Activated T-cell treated with anti-CD3 and anti-CD28 coated beads for 48 hours (primary cell): ENCODE measurements around the gene KRTAP10-3.

Experiments used
- DNase-seq: peaks from one replicate; pipeline ENCODE4 v3.0.0-alpha.2; 2020; ENCODE audit warnings: low read depth

The KRTAP10-3 gene

DNA sequence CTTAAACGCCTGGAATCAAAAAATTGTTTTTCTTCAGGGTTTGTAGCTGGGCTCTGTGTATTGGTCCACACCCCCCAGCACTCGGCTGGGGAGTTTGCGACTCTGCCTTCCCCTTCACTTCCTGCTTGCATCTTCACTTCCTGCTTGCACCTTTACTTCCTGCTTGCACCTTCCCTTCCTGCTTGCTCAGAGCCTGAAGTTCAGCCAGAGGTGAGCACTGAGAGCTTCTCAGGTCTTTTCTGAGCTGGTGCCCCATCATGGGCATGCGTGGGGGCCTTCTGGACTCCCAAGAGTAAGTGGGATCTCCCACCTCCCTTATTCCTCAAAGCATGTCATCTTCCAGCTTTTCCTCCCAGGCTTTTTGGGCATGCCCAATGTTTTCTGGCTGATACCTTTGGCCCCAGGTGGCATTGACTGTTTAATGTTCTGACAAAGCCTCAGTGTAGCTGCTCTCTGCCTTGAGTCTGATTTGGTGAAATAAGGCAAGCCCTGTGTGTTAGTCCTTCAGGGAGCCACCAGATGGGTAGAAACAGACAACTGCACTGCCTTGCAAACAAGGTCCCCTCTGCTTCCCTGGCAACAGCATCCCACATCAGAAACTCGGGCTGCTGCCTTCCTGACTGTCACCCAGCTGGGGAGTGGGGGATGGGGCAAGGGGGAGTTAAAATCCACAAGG lies 10.8 kb downstream of the KRTAP10-3 start:
- DNase-seq: no peak

DNA sequence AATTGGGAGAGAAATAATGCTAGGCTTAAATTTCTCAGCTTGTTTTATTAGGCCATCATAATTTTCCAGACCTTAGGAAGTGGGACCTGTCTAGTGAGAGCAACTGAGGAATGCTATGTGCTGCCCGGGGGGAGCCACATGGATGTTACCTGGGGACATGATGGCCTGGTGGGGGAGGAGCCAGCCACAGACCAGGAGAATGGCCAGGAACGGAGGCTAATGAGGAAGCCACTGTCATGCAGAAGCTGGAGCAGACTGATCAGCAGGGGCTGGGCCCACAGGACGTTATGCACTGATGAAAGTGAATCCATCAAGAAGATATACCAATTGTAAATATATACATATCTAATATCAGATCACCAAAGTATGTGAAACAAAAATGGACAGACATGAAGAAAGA lies 14.0 kb downstream of the KRTAP10-3 start:
- DNase-seq: no peak

DNA sequence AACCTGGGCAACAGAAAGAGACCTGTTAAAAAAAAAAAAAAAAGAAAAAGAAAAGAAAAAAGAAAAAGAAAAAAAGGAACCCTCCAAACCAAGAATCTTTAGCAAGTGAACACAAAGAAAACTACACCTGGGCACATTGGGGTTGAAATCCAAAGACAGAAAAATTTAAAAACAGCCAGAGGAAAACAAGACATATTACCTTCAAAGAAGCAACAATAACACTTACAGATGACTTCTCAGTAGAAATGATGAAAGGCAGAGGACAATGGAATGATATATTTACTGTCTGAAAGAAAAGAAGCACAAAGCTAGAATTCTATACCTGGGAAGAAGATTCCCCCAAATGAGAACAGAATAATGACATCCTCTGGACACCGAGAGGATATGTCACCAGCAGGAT lies 15.9 kb downstream of the KRTAP10-3 start:
- DNase-seq: no peak

DNA sequence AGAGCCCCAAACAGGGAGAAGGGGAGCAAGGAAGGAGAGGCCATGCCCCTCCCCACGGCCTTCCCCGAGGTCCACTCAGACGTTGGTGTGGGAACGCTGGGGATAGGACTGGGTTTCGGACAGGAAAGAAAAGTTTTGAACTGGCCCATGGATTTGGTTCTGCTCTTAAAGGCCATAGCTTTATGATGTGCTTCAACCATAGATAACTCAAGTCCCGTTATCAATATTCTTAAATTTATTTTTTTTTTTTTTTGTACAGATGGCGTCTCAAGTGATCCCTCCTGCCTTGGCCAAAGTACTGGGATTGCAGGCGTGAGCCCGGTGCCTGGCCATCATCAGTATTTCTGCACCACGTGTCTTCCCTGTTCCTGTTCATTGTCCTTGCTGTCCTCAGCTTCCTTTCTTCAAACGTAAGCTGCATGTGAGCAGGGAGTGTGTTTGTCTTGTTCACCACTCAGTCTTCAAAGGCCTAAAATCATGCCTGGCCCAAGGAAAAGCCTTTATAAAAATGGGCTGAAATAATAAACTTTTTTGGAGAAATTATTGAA lies 17.8 kb downstream of the KRTAP10-3 start:
- no peak for DNase-seq

DNA sequence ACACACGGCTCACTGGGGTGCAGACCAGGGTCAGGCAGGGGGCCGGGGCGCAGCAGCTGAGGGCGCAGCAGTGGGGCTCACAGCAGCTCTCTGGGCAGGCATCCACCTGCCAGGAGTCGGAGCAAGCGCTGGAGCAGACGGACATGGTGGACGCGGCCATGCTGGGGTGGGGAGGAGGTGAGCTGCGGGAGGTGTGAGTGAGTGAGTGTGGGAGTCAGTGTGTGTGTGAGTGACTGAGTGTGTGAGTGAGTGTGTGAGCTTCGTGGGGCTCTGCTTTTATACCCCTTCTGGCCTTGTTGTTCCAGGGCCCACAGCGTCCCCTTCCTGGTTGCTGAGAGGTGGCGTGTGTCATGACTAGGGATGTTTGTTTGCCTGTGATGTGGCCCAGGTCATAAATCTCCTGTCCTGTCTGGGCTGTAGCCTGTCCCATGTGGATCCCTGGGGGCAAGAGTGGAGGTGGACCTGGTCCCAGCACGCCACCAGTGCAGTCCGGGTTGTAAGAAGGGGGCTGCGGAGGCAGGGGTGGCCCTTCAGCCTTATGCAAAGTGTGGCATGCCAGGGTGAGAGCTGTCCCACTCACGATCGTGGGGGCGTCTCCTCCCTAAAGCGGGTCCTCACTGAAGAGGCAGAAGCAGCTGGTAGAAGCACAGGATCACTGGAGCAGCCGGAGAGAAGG lies 18.5 kb downstream of the KRTAP10-3 start, which contains the start of gene KRTAP10-1:
KRTAP10-1 (minus strand) TSS at position 205 of the 676 bp plus-strand sequence; CDS start at position 160, 45 bp downstream.
- DNase-seq: no peak

DNA sequence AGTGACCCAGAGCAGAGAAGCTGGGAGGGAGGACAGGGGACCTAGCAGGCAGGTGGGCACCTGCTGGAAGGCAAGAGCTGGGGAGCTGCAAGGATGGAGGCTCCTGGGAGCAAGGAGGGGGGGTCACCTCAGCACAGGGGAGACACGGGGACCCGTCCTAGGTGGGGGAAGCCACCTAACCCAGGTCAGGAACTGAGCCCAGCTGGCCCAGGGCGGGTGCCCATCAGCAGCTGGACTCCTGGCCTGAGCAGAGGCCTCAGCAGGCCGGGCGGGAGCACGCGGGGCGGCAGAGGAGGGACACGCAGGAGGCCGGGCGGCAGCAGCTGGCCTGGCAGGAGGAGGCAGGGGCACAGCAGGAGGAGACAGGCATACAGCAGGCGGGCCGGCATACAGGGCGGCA lies 19.5 kb downstream of the KRTAP10-3 start:
- DNase-seq: no peak

DNA sequence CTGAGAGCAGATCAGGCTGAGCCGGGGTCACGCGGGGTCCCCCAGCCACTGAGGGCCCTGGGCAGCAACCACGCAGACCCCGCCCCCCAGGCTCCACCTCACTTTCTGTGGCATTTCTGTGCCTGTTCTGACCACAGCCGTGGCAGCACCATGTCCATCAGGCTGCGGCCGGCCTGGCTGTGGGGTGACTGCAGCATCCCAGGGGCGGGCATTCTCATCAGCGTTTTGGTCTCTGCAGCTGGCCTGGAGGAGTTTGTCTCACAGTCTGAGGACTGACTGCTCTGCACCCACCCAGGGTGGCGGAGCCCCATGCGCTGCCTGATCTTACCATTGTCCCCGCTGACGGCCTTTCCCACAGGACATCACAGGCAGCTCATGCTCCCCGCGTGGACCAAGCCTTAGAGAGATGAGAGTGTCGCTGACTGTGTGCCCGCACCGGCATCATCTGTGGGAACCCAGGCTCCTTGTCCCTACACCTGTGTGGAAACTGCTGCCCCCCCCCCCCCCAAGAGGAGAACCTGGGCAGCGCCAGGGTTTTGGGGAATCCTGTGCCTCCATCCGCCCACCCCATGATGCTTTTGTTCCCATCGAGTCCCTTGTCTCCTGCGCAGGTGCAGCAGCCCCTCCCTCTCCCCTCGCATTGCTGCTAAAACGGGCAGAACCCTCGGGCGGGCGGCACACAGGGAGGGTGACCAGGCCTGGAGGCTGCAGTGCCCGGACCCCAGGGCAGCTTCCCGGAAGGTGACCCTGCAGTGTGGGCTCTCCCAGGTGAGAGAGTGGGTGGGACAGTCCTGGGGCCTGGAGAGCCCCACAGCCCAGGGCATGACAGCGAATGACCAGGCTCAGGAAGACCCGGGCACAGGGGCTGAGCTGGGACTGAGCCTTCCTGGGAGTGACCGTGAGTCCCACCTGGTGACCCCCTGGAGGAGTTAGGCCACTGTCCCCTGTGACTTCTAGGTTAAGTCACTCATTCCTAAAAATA lies 20.4 kb downstream of the KRTAP10-3 start:
- no peak for DNase-seq

DNA sequence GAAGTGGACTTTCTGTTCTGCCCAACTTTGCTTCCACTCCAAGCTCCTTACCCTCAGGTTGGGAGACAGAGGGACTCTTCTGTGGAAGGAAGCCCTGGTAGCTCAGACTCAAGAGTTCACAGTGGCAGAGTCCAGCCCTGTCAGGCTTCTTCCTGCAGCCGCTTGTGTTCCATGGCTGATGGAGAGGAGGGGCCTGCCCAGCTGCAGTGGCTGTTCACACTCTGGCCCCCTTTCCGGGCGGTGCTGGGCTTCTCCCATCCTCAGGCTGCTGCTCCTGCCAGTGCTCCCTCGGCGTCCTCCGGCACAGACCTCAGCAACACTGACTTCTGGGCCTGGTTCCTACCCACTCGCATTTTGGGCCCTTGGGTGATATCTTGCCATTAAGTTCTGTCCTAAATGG lies 22.6 kb downstream of the KRTAP10-3 start:
- DNase-seq: no peak

DNA sequence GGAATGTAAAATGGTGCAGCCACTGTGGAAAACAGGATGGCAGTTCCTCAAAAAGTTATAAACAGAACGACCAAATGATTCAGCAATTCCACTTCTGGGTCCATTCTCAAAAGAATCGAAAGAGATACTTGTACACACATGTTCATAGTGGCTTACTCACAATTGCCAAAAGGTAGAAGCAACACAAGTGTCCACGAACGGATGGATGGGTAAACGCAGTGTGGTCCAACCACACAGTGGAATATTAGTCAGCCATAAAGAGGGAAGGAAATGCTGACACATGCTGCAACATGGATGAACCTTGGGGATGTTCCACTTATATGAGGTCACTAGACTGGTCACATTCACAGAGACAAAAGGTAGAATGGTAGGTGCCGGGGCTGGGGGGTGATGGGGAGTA lies 23.9 kb downstream of the KRTAP10-3 start:
- no peak for DNase-seq

DNA sequence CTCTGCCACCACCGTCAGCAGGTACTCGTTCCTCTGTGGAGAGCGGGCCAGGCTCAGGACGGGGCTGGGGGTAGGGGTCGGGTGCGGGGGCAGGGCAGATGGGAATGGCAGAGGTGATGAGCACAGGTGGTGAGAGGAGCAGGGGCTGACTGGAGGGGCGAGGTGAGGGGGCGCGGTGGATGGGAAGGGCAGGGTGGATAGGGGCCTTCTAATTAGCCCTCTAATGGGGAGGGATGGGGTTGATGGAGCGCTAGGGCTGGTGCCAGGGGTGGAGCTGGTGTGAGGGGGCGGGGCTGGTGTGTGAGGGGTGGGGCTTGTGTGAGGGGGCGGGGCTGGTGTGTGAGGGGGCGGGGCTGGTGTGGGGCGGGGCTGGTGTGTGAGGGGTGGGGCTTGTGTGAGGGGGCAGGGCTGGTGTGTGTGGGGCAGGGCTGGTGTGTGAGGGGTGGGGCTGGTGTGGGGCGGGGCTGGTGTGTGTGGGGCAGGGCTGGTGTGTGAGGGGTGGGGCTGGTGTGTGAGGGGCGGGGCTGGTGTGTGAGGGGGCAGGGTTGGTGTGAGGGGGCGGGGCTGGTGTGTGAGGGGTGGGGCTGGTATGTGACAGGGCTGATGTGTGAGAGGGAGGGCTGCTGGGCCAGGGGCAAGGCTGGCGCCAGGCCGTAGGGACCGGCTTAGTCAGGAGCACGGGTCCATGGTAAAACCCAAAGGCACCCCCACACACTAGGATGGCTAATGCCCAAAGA lies 24.5 kb downstream of the KRTAP10-3 start:
- no peak for DNase-seq

DNA sequence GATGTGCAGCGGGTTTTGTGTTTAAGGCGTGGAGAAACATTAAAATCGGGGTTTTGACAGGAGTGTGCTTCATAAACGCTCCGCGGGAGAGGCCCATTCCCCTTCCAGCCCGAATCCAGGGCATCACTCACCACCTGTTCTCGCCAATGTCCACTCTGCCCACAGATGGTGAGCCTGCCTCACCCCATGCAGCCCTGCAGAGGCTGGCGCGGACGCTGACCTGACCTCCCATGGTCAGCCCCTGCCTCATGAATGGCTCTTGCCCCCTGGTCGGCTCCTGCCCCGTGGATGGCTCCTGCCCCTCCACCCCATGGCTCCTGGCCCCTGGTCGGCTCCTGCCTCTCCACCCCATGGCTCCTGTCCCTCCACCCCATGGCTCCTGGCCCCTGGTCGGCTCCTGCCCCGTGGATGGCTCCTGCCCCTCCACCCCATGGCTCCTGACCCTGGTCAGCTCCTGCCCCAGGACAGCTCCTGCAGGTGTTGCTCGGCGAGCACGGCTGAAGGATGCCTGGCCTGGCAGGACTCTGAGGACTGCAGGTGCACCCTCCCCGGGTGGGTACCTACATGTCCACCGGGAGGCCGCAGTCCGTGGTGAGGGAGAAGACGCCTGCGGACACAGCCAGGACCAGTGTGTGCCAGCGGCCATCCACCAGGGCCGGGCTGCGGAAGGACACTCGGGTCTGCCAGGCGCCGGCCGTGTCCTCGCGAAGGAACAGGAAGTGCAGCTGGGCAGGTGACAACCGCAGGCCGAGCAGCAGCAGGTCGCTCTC lies 25.3 kb downstream of the KRTAP10-3 start:
- no peak for DNase-seq

DNA sequence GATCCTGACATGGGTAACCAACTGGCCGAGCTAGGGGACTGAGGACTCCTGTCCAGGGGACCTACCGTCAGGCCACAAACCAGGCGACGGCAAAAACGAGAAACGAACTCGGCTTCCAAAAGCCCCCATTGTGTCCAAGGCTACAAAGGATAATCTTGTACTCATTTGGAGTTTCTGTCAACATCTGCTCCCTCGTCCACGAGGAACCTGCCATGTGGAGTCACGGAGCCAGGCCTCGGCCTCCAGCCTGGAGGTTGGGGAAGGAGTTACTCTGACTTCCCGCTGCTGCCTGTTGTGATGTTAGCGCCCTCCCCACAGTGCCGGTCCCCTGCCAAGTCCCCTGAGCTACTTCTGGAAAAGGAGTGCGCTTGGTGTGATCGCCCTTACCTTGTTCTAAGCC lies 25.9 kb downstream of the KRTAP10-3 start:
- DNase-seq: no peak

DNA sequence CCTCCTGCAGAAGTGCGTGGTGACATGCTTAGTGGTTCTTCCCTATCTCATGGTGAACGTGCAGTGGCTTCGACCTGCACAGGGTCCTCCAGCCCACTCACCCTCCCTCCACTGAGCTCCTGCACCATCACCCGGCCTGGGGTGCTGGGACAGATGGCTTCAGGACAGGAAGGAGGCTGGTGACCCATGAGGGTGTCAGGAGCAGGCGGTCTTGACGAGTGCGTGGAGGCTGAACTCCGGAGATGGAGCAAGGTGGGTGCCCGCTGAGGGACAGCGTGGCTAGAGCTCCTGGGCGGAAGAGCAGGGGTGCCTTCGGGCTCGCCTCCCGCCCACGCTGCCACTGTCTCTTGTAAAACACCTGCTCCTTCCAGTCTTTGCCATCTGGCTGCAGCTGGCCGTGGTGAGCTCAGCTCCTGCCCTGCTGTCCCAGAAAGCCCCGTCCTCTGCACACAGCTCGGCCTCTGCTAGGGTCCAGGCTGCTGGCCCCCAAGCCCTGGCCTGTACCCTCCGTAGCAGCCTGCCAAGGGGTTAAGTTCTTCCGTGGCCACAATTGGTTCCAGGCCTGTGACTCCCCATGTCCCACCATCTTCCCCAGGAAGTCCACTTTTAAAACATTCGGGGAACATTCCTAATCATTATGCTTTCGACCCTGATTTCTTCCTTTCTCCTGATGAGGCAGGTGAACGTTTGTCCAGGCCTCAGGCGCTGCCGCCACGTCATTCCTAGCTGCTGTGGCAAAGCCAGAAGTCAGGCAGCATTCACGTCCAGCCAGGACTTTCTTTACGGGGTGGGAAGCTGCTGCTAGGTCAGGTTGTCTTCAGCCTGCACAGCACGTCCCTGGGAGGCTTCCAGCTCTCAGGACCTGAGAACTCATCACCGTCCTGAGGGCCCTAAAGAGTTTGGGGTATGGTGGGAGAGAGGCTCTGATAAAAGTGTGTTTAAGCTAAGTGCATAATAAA lies 26.7 kb downstream of the KRTAP10-3 start:
- DNase-seq: no peak

DNA sequence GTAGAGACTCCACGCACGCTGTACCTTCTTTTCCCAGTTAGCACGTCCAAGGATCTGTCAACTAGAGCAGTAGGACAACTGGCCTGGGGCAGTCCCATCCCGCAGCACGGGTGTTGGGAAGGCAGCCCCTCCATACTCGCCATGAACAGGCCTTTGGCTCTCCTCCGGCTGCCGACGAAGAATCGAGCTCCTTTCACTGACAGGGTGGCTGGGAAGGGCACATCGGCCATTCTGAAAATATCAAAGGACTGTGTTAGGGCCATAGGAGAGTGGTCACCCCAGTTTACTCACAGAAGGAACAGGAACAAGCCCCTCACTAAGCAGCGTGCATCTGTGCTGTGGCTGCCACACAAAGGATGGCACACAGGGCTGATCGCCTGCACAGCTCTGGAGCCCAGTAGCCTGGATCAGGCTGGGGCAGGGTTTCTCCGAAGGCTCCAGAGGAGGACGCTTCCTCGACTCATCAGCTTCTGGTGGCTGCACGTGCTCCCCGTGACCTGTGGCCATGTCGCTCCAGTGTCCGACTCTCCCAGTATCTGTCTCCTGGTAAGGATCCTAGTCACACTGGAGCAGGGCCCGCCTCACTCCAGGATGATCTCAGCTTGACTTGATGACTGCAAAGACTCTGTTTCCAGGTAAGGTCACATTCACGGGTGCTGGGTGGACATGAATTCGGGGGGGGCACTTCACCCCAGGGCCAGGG lies 27.5 kb downstream of the KRTAP10-3 start:
- no peak for DNase-seq

DNA sequence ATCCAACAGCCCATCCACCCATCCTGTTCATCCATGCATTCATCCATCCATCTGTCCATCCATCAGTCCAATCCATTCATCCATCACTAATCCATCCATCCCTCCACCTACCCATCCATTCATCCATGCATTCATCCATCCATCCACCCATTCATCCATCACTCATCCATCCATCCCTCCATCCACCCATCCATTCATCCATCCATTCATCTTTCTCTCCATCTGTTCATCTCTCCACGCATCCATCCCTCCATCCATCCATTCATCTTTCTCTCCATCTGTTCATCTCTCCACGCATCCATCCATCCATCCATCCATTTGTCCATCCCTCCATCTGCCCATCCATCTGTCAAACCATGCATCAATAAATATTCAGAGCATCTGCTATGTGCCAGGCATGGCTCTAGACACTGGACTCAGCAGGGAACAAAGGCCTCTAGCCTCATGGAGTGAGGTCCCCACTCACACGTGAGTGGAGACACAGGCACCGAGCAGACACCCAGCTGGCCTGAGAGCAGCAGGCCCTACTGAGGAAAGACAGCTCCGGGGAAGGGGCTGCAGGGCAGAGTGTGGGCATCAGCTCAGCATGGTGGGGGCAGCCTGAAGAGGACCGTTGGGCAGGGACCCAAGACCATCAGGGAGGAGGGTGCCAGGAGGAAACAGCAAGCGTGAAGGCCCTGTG lies 28.2 kb downstream of the KRTAP10-3 start:
- DNase-seq: no peak

DNA sequence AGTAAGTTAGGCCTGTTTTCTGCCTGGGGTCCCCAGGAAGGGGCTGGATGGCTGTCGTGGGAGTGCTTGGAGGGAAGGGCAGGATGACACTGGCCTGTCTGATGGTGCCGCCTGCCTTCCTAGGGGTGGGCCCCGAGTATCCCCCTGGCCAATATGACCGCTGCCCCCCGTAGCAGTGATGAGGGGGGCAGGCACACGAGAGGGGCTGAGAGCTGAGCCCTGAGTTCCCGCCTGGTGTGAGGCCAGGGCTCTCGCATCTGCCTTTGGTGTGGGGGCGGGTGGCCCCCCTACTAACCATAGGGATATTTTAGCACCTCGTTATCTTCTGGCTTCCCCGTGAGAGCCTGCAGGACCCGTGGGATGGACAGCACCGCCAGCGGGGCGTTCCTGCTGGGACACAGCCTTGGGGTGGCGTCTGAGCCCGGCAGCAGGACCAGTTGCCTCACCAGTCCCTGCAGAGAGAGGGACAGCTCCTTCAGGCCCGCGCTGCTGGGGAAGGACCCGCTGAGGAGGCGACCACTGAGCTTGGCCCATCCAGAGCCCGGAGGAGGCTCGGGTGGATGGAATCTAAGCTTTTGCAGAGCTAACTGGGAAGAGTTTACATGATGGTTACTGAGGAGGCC lies 29.0 kb downstream of the KRTAP10-3 start:
- no peak for DNase-seq

DNA sequence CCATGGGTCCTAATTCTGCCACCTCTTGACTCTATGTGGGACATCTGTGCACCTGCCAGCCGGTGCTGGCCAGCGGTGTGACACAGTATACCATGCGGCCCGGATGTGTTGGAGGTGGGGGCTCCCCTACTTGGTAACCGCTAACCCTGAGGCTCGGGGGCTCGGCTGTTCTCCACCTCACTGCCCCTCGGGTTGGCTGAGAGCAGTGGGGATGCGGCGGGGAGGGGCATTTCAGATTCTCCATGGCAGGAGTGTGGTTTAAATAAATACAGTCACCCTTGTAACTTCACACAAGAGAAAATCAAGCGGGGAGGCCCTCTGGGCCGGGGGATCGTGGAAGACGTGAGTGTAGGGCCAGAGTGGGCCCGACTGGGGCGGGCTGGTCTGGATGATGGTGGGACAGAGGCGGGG lies 29.6 kb downstream of the KRTAP10-3 start:
- no peak for DNase-seq

DNA sequence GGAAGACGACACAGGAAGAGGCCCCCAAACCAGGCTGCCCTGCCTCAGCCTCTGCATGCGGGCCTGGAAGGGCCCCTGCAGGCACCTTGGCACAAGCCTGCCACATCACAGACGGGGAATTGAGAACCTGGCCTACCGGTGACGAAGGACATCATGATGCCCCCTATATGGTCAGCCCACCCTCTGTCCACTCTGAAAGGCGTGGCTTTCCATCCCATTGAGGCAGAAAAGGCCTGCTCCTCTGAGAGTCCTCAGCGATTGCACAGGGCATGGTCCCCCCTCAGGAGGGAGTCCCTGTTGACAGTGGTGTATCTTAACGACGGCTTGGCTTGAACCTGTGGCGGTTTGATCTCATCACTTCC lies 30.0 kb downstream of the KRTAP10-3 start:
- no peak for DNase-seq
